Endometrium (tissue), 2 donors: ENCODE data around the gene USF2.

ENCODE experiments used
- FAIRE-seq: peaks from 2 replicates; lab custom pipeline; 2012; peaks lifted over from hg19 to GRCh38; lab: Jason Lieb, UNC
- donor health status: control.
- donor health status: control.

USF2 gene

GRCh38 chr19:35299523-35300338 lies 31.0 kb downstream of the USF2 start:
- no peak for FAIRE-seq

- FAIRE-seq = no peak
These were observed 31.5 kb downstream of the USF2 start for GRCh38 chr19:35300339-35300649.

- FAIRE-seq = no peak
These were observed 33.2 kb downstream of the USF2 start for GRCh38 chr19:35301961-35302360.

- no peak for FAIRE-seq
These were observed 33.7 kb downstream of the USF2 start for GRCh38 chr19:35302446-35302845.

GRCh38 chr19:35303357-35303915 lies 34.7 kb downstream of the USF2 start:
- FAIRE-seq = no peak

- no peak for FAIRE-seq
These were observed 35.3 kb downstream of the USF2 start for GRCh38 chr19:35304036-35304435.

- no peak for FAIRE-seq
These were observed 36.4 kb downstream of the USF2 start for GRCh38 chr19:35305181-35305580.

GRCh38 chr19:35306473-35307246 lies 37.9 kb downstream of the USF2 start:
- no peak for FAIRE-seq

- no peak for FAIRE-seq
These were observed 39.2 kb downstream of the USF2 start for GRCh38 chr19:35307931-35308330.

- FAIRE-seq = no peak
These were observed 40.1 kb downstream of the USF2 start for GRCh38 chr19:35308910-35309309.

- FAIRE-seq = no peak
These were observed 40.9 kb downstream of the USF2 start for GRCh38 chr19:35309481-35310279.

- no peak for FAIRE-seq
These were observed 41.6 kb downstream of the USF2 start for GRCh38 chr19:35310331-35310730.

GRCh38 chr19:35310811-35311465 lies 42.2 kb downstream of the USF2 start:
- FAIRE-seq = no peak

GRCh38 chr19:35311901-35312665 lies 43.3 kb downstream of the USF2 start:
- FAIRE-seq = no peak

GRCh38 chr19:35313587-35313986 lies 44.8 kb downstream of the USF2 start:
- FAIRE-seq = no peak

- FAIRE-seq = no peak
These were observed 45.3 kb downstream of the USF2 start for GRCh38 chr19:35314031-35314430.

- FAIRE-seq = no peak
These were observed 46.2 kb downstream of the USF2 start for GRCh38 chr19:35314858-35315470.

GRCh38 chr19:35315883-35316282 lies 47.1 kb downstream of the USF2 start:
- no peak for FAIRE-seq

- FAIRE-seq = no peak
These were observed 47.8 kb downstream of the USF2 start for GRCh38 chr19:35316560-35316959.

GRCh38 chr19:35317464-35318043 lies 48.8 kb downstream of the USF2 start:
- FAIRE-seq = no peak
